ENCODE results near the gene BRINP1. TPM values are rescaled to one million over a fixed set of nuclear protein-coding genes. Genes with fewer than 3 reads are reported as not detected.

The BRINP1 gene
- total and polyA plus RNA-seq, 10 of the 15 experiments (the other 5 are each of a cell fraction or from before 2014, with no cell fraction given), result not detected

GRCh38 chr9:119167876-119168275, 201.4 kb downstream of the BRINP1 start:
- TF ChIP-seq NR2F1 (conservative IDR thresholded peaks at IDR 0.05), result no peak
- TF ChIP-seq SIN3A (IDR thresholded peaks at IDR 0.05; ENCODE audit: low read depth, low read length), result no peak
- no peak for TF ChIP-seq CBFB (IDR thresholded peaks at IDR 0.05; ENCODE audit: low read depth)
- TF ChIP-seq SMC3 (IDR thresholded peaks at IDR 0.05; ENCODE audit: borderline replicate concordance, low read length), result no peak
- no peak for TF ChIP-seq CBX3 (IDR thresholded peaks at IDR 0.05; ENCODE audit: borderline replicate concordance, low read depth)
- TF ChIP-seq RELB (IDR thresholded peaks at IDR 0.05; ENCODE audit: low read depth), result no peak
- TF ChIP-seq CEBPB (IDR thresholded peaks at IDR 0.05; ENCODE audit: borderline replicate concordance in 1 of 2, low read depth in 2 of 2, low read length in 2 of 2), result no peak
- no peak for TF ChIP-seq RAD51 (IDR thresholded peaks at IDR 0.05)
- TF ChIP-seq EGR1 (IDR thresholded peaks at IDR 0.05; ENCODE audit: borderline replicate concordance in 1 of 2, low read depth in 2 of 2, low read length in 2 of 2), result no peak
- TF ChIP-seq, protein P1, sequence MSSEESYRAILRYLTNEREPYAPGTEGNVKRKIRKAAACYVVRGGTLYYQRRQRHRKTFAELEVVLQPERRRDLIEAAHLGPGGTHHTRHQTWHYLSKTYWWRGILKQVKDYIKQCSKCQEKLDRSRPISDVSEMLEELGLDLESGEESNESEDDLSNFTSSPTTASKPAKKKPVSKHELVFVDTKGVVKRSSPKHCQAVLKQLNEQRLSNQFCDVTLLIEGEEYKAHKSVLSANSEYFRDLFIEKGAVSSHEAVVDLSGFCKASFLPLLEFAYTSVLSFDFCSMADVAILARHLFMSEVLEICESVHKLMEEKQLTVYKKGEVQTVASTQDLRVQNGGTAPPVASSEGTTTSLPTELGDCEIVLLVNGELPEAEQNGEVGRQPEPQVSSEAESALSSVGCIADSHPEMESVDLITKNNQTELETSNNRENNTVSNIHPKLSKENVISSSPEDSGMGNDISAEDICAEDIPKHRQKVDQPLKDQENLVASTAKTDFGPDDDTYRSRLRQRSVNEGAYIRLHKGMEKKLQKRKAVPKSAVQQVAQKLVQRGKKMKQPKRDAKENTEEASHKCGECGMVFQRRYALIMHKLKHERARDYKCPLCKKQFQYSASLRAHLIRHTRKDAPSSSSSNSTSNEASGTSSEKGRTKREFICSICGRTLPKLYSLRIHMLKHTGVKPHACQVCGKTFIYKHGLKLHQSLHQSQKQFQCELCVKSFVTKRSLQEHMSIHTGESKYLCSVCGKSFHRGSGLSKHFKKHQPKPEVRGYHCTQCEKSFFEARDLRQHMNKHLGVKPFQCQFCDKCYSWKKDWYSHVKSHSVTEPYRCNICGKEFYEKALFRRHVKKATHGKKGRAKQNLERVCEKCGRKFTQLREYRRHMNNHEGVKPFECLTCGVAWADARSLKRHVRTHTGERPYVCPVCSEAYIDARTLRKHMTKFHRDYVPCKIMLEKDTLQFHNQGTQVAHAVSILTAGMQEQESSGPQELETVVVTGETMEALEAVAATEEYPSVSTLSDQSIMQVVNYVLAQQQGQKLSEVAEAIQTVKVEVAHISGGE (CRISPR knock-in tag; IDR thresholded peaks at IDR 0.05), result no peak
- no peak for TF ChIP-seq MTA3 (IDR thresholded peaks at IDR 0.05; ENCODE audit: borderline replicate concordance, low read length)
- no peak for TF ChIP-seq NFYA (IDR thresholded peaks at IDR 0.05; ENCODE audit: borderline replicate concordance, low read depth, low read length)
- TF ChIP-seq MTA2 (IDR thresholded peaks at IDR 0.05; ENCODE audit: low read depth), result no peak
- TF ChIP-seq SMAD1 (IDR thresholded peaks at IDR 0.05; ENCODE audit: low read depth, partially characterized antibody), result no peak
- TF ChIP-seq DPF2 (IDR thresholded peaks at IDR 0.05), result no peak
- Histone ChIP-seq H3K4me3 (no peak overlapping the region), H3K79me2 (ENCODE audit: control insufficient read depth, insufficient read depth, low read length) (no peaks in the 10 kb centered on the region), H4K20me1 (ENCODE audit: control insufficient read depth, insufficient read depth) (no peaks in the 10 kb centered on the region), H3K4me1 (ENCODE audit: control insufficient read depth, insufficient read depth, low read length) (no peaks in the 10 kb centered on the region), H2AFZ (ENCODE audit: control insufficient read depth, low read depth, low read length) (no peak overlapping the region), H3K36me3 (ENCODE audit: control insufficient read depth in 2 of 2, insufficient read depth in 2 of 2, low read length in 1 of 2) (no peaks in the 10 kb centered on the region), H3K4me2 (ENCODE audit: control insufficient read depth, insufficient read depth) (no peak overlapping the region), H3K27ac (ENCODE audit: control insufficient read depth, insufficient read depth) (no peak overlapping the region), H3K9me3 (replicated peaks; ENCODE audit: control insufficient read depth, insufficient read depth, low read length) (no peaks in the 10 kb centered on the region), H3K27me3 (replicated peaks in 1 of 2; ENCODE audit: control insufficient read depth in 2 of 2, insufficient read depth in 2 of 2, low read length in 1 of 2) (no peaks in the 10 kb centered on the region), H3K9ac (ENCODE audit: control insufficient read depth, insufficient read depth, low read length) (no peak overlapping the region)
- no peak for DNase-seq (ENCODE audit: low read depth, low spot score)
- SMC1A ChIA-PET (ENCODE audit: uncharacterized antibody, unreplicated experiment), result no interaction called here
- no peak for ATAC-seq
- CTCF ChIA-PET, result no interaction called here
- no peak for FAIRE-seq
- RAD21 ChIA-PET (ENCODE audit: unreplicated experiment), result no interaction called here
- POLR2A ChIA-PET, result no interaction called here
- intact Hi-C loops (cut with micrococcal nuclease; ENCODE audit: unreplicated experiment) (no loop called here), in situ Hi-C loops (cut with MboI) (no loop called here)
- no TSS peak for BruUV-seq (replicated peaks)
- WGBS (ENCODE audit: insufficient coverage, insufficient replicate concordance, low lambda C conversion rate, missing lambda C conversion rate), result 55% methylated on average over 16 of the region's 16 CpGs

All from GM12878 (cell line).